Measurements from ENCODE around the gene CFAP53.
A peak's percentile ranks its signal among the peaks of the same experiment; 100 is the strongest.

Gene CFAP53

GRCh38 chr18:50287441-50288347, 21.4 kb upstream of the CFAP53 start, which contains the start of gene CXXC1:
Gene CXXC1, minus strand, starts transcription at chr18:50287692. Its CDS starts 103 bp downstream, at chr18:50287589.
- DNase-seq: peak; percentile 98

GRCh38 chr18:50287028-50287440, 20.7 kb upstream of the CFAP53 start:
- no peak for DNase-seq

GRCh38 chr18:50286391-50287027, 20.2 kb upstream of the CFAP53 start:
- DNase-seq: peak; percentile 38

GRCh38 chr18:50285631-50286321, 19.5 kb upstream of the CFAP53 start:
- DNase-seq: no peak

- DNase-seq: no peak
Observed at GRCh38 chr18:50285071-50285470, 18.8 kb upstream of the CFAP53 start.

- no peak for DNase-seq
Observed at GRCh38 chr18:50284255-50284885, 18.1 kb upstream of the CFAP53 start.

- DNase-seq: no peak
Observed at GRCh38 chr18:50283469-50284209, 17.3 kb upstream of the CFAP53 start.

- DNase-seq: no peak
Observed at GRCh38 chr18:50282521-50283335, 16.4 kb upstream of the CFAP53 start.

- no peak for DNase-seq
Observed at GRCh38 chr18:50281972-50282520, 15.8 kb upstream of the CFAP53 start.

- DNase-seq: peak; percentile 97
Observed at GRCh38 chr18:50281295-50281971, 15.1 kb upstream of the CFAP53 start, which contains the start of gene MBD1. Gene MBD1, minus strand, starts transcription at chr18:50281523. Its CDS starts 1,531 bp downstream, at chr18:50279992.

- DNase-seq: no peak
Observed at GRCh38 chr18:50280707-50281294, 14.5 kb upstream of the CFAP53 start.

- no peak for DNase-seq
Observed at GRCh38 chr18:50279752-50280151, 13.5 kb upstream of the CFAP53 start.

- no peak for DNase-seq
Observed at GRCh38 chr18:50277942-50278341, 11.6 kb upstream of the CFAP53 start.

- DNase-seq: no peak
Observed at GRCh38 chr18:50276452-50276851, 10.2 kb upstream of the CFAP53 start.

GRCh38 chr18:50275503-50276036, 9.3 kb upstream of the CFAP53 start:
- DNase-seq: no peak

- DNase-seq: no peak
Observed at GRCh38 chr18:50274941-50275340, 8.6 kb upstream of the CFAP53 start.

GRCh38 chr18:50274044-50274442, 7.7 kb upstream of the CFAP53 start:
- DNase-seq: no peak

GRCh38 chr18:50273203-50274043, 7.1 kb upstream of the CFAP53 start:
- DNase-seq: no peak

GRCh38 chr18:50272568-50272967, 6.3 kb upstream of the CFAP53 start:
- DNase-seq: no peak

All from CD4-positive, alpha-beta T cell treated with Interleukin-12 subunit alpha and Interleukin-12 subunit beta, for 1 hour (primary cell).